Lung (tissue), 12 donors: ENCODE data around the gene KIAA1191. TPM values are rescaled to one million over a fixed set of nuclear protein-coding genes. Genes with fewer than 3 reads are reported as not detected.
A peak's percentile ranks its signal among the peaks of the same experiment; 100 is the strongest.

Experiments used
- ATAC-seq: fragments of 200-7000 bp; cut with Tn5 transposase; one replicate; pipeline ENCODE4 v1.9.1; 2020; ENCODE audit warnings: moderate number of reproducible peaks; ENCODE audit not compliant: insufficient read depth, low FRiP score
- DNase-seq, 3 donors: peaks; one replicate each; pipeline ENCODE4 v3.0.0-alpha.2; 2013 to 2017
- H3K27ac ChIP-seq, 2 donors: one replicate each; pipeline ENCODE4 v1.5.1; 2013; ENCODE audit warnings: mild to moderate bottlenecking in 2 of 2, moderate library complexity in 2 of 2, control low read depth in 1 of 2, inconsistent platforms in 1 of 2, low read depth in 1 of 2, low read length in 1 of 2
- H3K27me3 ChIP-seq, 3 donors: one replicate each; pipeline ENCODE4 v1.5.1; 2013; ENCODE audit warnings: low read length in 2 of 3; ENCODE audit not compliant: control insufficient read depth in 3 of 3, insufficient read depth in 3 of 3
- H3K36me3 ChIP-seq, 4 donors: one replicate each; pipeline ENCODE4 v1.5.1; 2013; ENCODE audit warnings: low read length in 4 of 4, mild to moderate bottlenecking in 1 of 4, moderate library complexity in 1 of 4; ENCODE audit not compliant: control insufficient read depth in 4 of 4, insufficient read depth in 4 of 4
- H3K4me1 ChIP-seq, 5 donors: one replicate each; pipeline ENCODE4 v1.5.1; 2013; ENCODE audit warnings: low read length in 5 of 5, mild to moderate bottlenecking in 2 of 5, moderate library complexity in 1 of 5; ENCODE audit not compliant: control insufficient read depth in 5 of 5, insufficient read depth in 5 of 5
- H3K4me3 ChIP-seq: one replicate; pipeline ENCODE4 v1.5.1; 2013; ENCODE audit warnings: mild to moderate bottlenecking, control low read depth, moderate library complexity
- H3K9ac ChIP-seq, 2 donors: one replicate each; pipeline ENCODE4 v1.5.1; 2013; ENCODE audit warnings: low read length in 2 of 2, control low read depth in 1 of 2; ENCODE audit not compliant: insufficient read depth in 1 of 2
- H3K9me3 ChIP-seq, 4 donors: one replicate each; pipeline ENCODE4 v1.5.1; 2013; ENCODE audit warnings: low read length in 3 of 4, mild to moderate bottlenecking in 1 of 4, moderate library complexity in 1 of 4; ENCODE audit not compliant: control insufficient read depth in 4 of 4, insufficient read depth in 3 of 4
- CTCF ChIP-seq: IDR thresholded peaks from 2 replicates; pipeline ENCODE4 v1.5.1; 2012; ENCODE audit warnings: mild to moderate bottlenecking; ENCODE audit errors: control extremely low read depth, extremely low read depth
- WGBS, 2 donors: extraction: QIAGEN DNeasy Blood & Tissue Kit; methylation state at CpG; one replicate each; pipeline ENCODE4 v1.1.7; 2013; 5-methylcytosine and 5-hydroxymethylcytosine counted together
- polyA plus RNA-seq, 2 donors: library from polyadenylated mRNA; stranded (reverse); fragments of 200-250 nt; gene quantifications; one replicate each; pipeline ENCODE4 v1.2.1, GENCODE V29; 2013
- total RNA-seq, 2 donors: library from RNA; depleted of rRNA in 1 of 2; stranded (reverse); fragments of >200 nt in 1 of 2; gene quantifications; one replicate each; pipeline ENCODE4 v1.2.1, GENCODE V29; 2014 to 2021
- donor health status: control.
- donor health status: control.
- donor health status: Bipolar disorder and iron deficiency.
- donor health status: healthy.
- donor health status: DM: yes; HTN: yes; CAD: no.

KIAA1191 gene
- total and polyA plus RNA-seq, 4 donors: 41.0 to 78.1 (median 61.8) TPM

GRCh38 chr5:176389135-176390123, 27.9 kb upstream of the KIAA1191 start:
- Histone ChIP-seq H3K27me3 (no peaks in the 10 kb centered on the region), H3K9ac (peak overlapping the region; percentile 61 to 90), H3K4me3 (peak overlapping the region; percentile 59), H3K9me3 (no peaks in the 10 kb centered on the region), H3K27ac (peak overlapping the region; percentile 95 to 97), H3K4me1 (peaks cover 0 to 13% (median 5%) of the 10 kb centered on the region in 5 donors), H3K36me3 (peaks cover 12 to 30% (median 13%) of the 10 kb centered on the region in 4 donors)
- 26 to 27% methylated on average over 41 of the region's 41 CpGs for whole genome bisulfite sequencing, 2 donors
- TF ChIP-seq CTCF: no peak
- DNase-seq (no peak), ATAC-seq (peak; percentile 0)

GRCh38 chr5:176388444-176389134, 27.0 kb upstream of the KIAA1191 start, which contains the start of the genes HIGD2A and NOP16:
Gene HIGD2A (plus strand): TSS chr5:176388751. CDS start chr5:176388820, 69 bp downstream.
Gene NOP16 (minus strand): TSS chr5:176388598. CDS start chr5:176388539, 59 bp downstream.
- Histone ChIP-seq H3K9ac (peak within 1 kb of the TSS; percentile 75 to 91), H3K27me3 (no peaks in the 10 kb centered on the region), H3K9me3 (no peaks in the 10 kb centered on the region), H3K27ac (peak within 1 kb of the TSS; percentile 96 to 97), H3K4me3 (peak within 1 kb of the TSS; percentile 98), H3K4me1 (peaks cover 0 to 13% (median 5%) of the 10 kb centered on the region in 5 donors), H3K36me3 (peaks cover 9 to 32% (median 15%) of the 10 kb centered on the region in 4 donors)
- TF ChIP-seq CTCF: no peak
- DNase-seq: peak; percentile 99
- WGBS, 2 donors: 0% methylated on average over 47 of the region's 47 CpGs
- ATAC-seq: peak; percentile 96

GRCh38 chr5:176388003-176388443, 26.5 kb upstream of the KIAA1191 start:
- 0 to 1% methylated on average over 29 of the region's 29 CpGs for WGBS, 2 donors
- H3K27ac ChIP-seq: peak overlapping the region; percentile 71 to 91

More at GRCh38 chr5:176388003-176388443, 26.5 kb upstream of the KIAA1191 start:
- H3K36me3 ChIP-seq: peaks cover 9 to 34% (median 19%) of the 10 kb centered on the region in 4 donors
- DNase-seq (peak in 2 of 3 donors; percentile 16 to 24), ATAC-seq (no peak)
- H3K9me3 ChIP-seq: no peaks in the 10 kb centered on the region
- H3K4me1 ChIP-seq: peaks cover 0 to 13% (median 5%) of the 10 kb centered on the region in 5 donors
- H3K9ac ChIP-seq: peak overlapping the region in 1 of 2 donors; percentile 91
- H3K4me3 ChIP-seq: peak overlapping the region; percentile 98
- TF ChIP-seq CTCF: no peak
- H3K27me3 ChIP-seq: no peaks in the 10 kb centered on the region
